ENCODE data around the gene ASB18.

GRCh38 chr2:236215196-236215595, 49.0 kb downstream of the ASB18 start:
- TF ChIP-seq EZH2phosphoT487 (IDR thresholded peaks at IDR 0.05; ENCODE audit: insufficient read depth, low read depth) (no peak), EZH2 (IDR thresholded peaks at IDR 0.05; ENCODE audit: insufficient read depth, poor library complexity, severe bottlenecking) (no peak)

All from GM23248 (cell line).